B cell (primary cell): ENCODE measurements around the gene KCNS1. TPM values are rescaled to one million over a fixed set of nuclear protein-coding genes. Genes with fewer than 3 reads are reported as not detected.

ENCODE experiments used
- ATAC-seq: fragments of 200-7000 bp; cut with Tn5 transposase; one replicate; pipeline ENCODE4 v1.10.0; 2021; ENCODE audit warnings: low read depth, mild to moderate bottlenecking, moderate number of reproducible peaks, moderate library complexity
- CTCF ChIA-PET: fragments of 350-600 bp; sonication (Branson Sonifier 250); formaldehyde crosslinking; loops from one replicate; lab custom pipeline; 2021; ENCODE audit warnings: antibody characterized with exemption, inconsistent platforms; lab: Charles Lee
- POLR2A ChIA-PET: fragments of 350-600 bp; sonication (Branson Sonifier 250); formaldehyde crosslinking; loops from one replicate; lab custom pipeline; 2021; ENCODE audit warnings: antibody characterized with exemption; lab: Charles Lee
- DNase-seq: peaks from one replicate; pipeline ENCODE4 v3.0.0; 2013
- H2AFZ ChIP-seq: 2 replicates; pipeline ENCODE4 v1.6.1; 2012; ENCODE audit warnings: mild to moderate bottlenecking, low read depth, low read length; ENCODE audit not compliant: insufficient read depth, poor library complexity, severe bottlenecking
- H3K27ac ChIP-seq, 2 donors: 1 replicate in 1 of 2; 2 replicates in 1 of 2; pipeline ENCODE4 v1.5.1; 2012 to 2013; ENCODE audit warnings: low read length in 2 of 2, mild to moderate bottlenecking in 2 of 2, moderate library complexity in 1 of 2
- H3K27me3 ChIP-seq, 4 experiments: fragments of 200-600 bp in 1 of 4; sonication (generic) in 1 of 4; replicated peaks in 1 of 4; 1 replicate in 2 of 4; 2 replicates in 2 of 4; pipeline versions ENCODE4 v1.6.1 to v1.7.0; 2013 to 2016; ENCODE audit warnings: low read length in 3 of 4, mild to moderate bottlenecking in 2 of 4, mixed read lengths in 1 of 4, moderate library complexity in 1 of 4; ENCODE audit not compliant: insufficient read depth in 4 of 4, control insufficient read depth in 3 of 4; ENCODE audit errors: control extremely low read depth in 1 of 4
- H3K36me3 ChIP-seq, 2 experiments: replicated peaks in 1 of 2; 1 replicate in 1 of 2; 2 replicates in 1 of 2; pipeline versions ENCODE4 v1.6.1 to v1.7.1; 2013; ENCODE audit warnings: low read length in 1 of 2; ENCODE audit not compliant: insufficient read depth in 2 of 2, control insufficient read depth in 1 of 2; ENCODE audit errors: control extremely low read depth in 1 of 2, extremely low read depth in 1 of 2
- H3K4me1 ChIP-seq, 2 donors: fragments of 200-600 bp in 1 of 2; sonication (generic) in 1 of 2; 1 replicate in 1 of 2; 2 replicates in 1 of 2; pipeline versions ENCODE4 v1.5.1 to v1.6.1; 2013 to 2017; ENCODE audit warnings: low read length in 2 of 2; ENCODE audit not compliant: control insufficient read depth in 2 of 2, insufficient read depth in 2 of 2
- H3K4me2 ChIP-seq: replicated peaks from 2 replicates; pipeline ENCODE3; 2012; ENCODE audit warnings: mild to moderate bottlenecking, low read depth, low read length; ENCODE audit not compliant: poor library complexity, severe bottlenecking
- H3K4me3 ChIP-seq, 5 experiments: fragments of 200-600 bp in 1 of 5; sonication (generic) in 1 of 5; 1 replicate in 3 of 5; 2 replicates in 2 of 5; pipeline versions ENCODE4 v1.5.1 to v1.7.0; 2011 to 2016; ENCODE audit warnings: low read length in 4 of 5, mild to moderate bottlenecking in 4 of 5, low read depth in 2 of 5, control low read depth in 1 of 5, moderate library complexity in 1 of 5; ENCODE audit not compliant: insufficient read depth in 1 of 5; ENCODE audit errors: control extremely low read depth in 1 of 5, extremely low read depth in 1 of 5
- H3K79me2 ChIP-seq: fragments of 200-600 bp; sonication (generic); one replicate; pipeline ENCODE4 v1.6.0; 2016; ENCODE audit warnings: low read length; ENCODE audit not compliant: control insufficient read depth, insufficient read depth
- H3K9ac ChIP-seq: fragments of 200-600 bp; sonication (generic); 2 replicates; pipeline ENCODE4 v1.6.1; 2017; ENCODE audit warnings: mild to moderate bottlenecking, low read length, moderate library complexity
- H3K9me3 ChIP-seq, 3 donors: one replicate each; pipeline versions ENCODE4 v1.6.1 to v1.7.1; 2013; ENCODE audit warnings: low read length in 2 of 3; ENCODE audit not compliant: control insufficient read depth in 2 of 3, insufficient read depth in 1 of 3; ENCODE audit errors: control extremely low read depth in 1 of 3
- H4K20me1 ChIP-seq: 2 replicates; pipeline ENCODE4 v1.6.0; 2012; ENCODE audit warnings: mild to moderate bottlenecking, low read length; ENCODE audit not compliant: insufficient read depth, control insufficient read depth, poor library complexity, severe bottlenecking
- H3K27ac Mint-ChIP-seq: one replicate; pipeline ENCODE4 v1.8.0; 2021; ENCODE audit warnings: mixed read lengths
- H3K27me3 Mint-ChIP-seq: one replicate; pipeline ENCODE4 v1.8.0; 2021; ENCODE audit warnings: mixed read lengths
- H3K4me1 Mint-ChIP-seq: one replicate; pipeline ENCODE4 v1.8.0; 2021; ENCODE audit warnings: mixed read lengths
- H3K4me3 Mint-ChIP-seq: one replicate; pipeline ENCODE4 v1.8.0; 2021; ENCODE audit warnings: mixed read lengths
- H3K9me3 Mint-ChIP-seq: one replicate; pipeline ENCODE4 v1.8.0; 2022; ENCODE audit warnings: mixed read lengths; ENCODE audit not compliant: insufficient read depth
- CTCF ChIP-seq: fragments of 200-600 bp; IDR thresholded peaks from one replicate; pipeline ENCODE4 v1.8.0; 2022; ENCODE audit warnings: antibody characterized with exemption, mild to moderate bottlenecking
- EZH2 ChIP-seq: IDR thresholded peaks from 2 replicates; pipeline ENCODE4 v1.6.1; 2012; ENCODE audit warnings: borderline replicate concordance, low read depth, mild to moderate bottlenecking, moderate library complexity, low read length; ENCODE audit not compliant: insufficient read depth, poor library complexity, severe bottlenecking
- WGBS: methylation state at CpG from one replicate; pipeline ENCODE4 v1.1.5; 2013; ENCODE audit warnings: missing lambda C conversion rate; ENCODE audit not compliant: insufficient coverage; 5-methylcytosine and 5-hydroxymethylcytosine counted together
- intact Hi-C: fragments of 100-400 bp; cut with micrococcal nuclease; formaldehyde crosslinking; loops from one replicate; pipeline ENCODE4 v1.10.0; 2022
- polyA plus RNA-seq: library from polyadenylated mRNA; depleted of rRNA; stranded (reverse); fragments of >200 nt; gene quantifications from 2 replicates; pipeline ENCODE4 v1.2.3, GENCODE V29; 2012
- total RNA-seq, 2 donors: library from RNA; stranded (reverse); fragments of 120-200 nt in 1 of 2; gene quantifications; 1 replicate in 1 of 2; 2 replicates in 1 of 2; pipeline versions ENCODE4 v1.2.3 to v1.2.4, GENCODE V29; 2013 to 2022

Gene KCNS1
- total and polyA plus RNA-seq, 2 donors (not counting 1 experiment from before 2014, with no cell fraction given), result 0.04 TPM; not detected in 1

DNA sequence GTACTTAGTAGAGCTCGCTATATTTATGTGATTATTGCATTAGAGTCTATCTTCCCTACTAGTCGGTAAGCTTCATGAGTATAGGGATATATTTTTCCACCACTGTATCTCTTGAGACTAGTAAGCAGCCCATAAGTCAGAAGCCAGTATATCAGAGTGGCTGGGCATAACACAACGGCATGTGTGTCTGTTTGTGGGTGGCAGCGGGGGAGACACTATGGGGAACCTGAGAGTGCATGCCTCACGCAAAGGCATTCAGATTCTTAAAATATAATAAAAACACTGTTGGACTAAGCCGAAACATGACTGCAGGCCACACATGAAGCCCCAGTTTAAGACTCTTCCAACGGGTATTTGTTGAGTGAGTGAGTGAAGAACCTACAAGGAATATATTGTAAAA, 8.0 kb downstream of the KCNS1 start:
- peaks cover 9% of the 10 kb centered on the region for H3K4me1 Mint-ChIP-seq

More for the DNA sequence above, 8.0 kb downstream of the KCNS1 start:
- no peak overlapping the region for H3K27ac Mint-ChIP-seq
- Histone ChIP-seq H3K9me3 (peaks cover 0 to under 1% (median 0%) of the 10 kb centered on the region in 3 donors), H3K4me3 (no peak overlapping the region), H3K4me2 (no peak overlapping the region), H3K27me3 (peaks cover 0 to 16% (median 5%) of the 10 kb centered on the region in 4 experiments), H3K79me2 (no peaks in the 10 kb centered on the region), H3K36me3 (peaks cover 0 to 1% of the 10 kb centered on the region in 2 experiments), H3K4me1 (peaks cover 7 to 14% of the 10 kb centered on the region in 2 donors), H4K20me1 (no peaks in the 10 kb centered on the region), H3K9ac (no peak overlapping the region), H3K27ac (no peak overlapping the region), H2AFZ (no peak overlapping the region)
- intact Hi-C loops, result no loop called here
- no peak overlapping the region for H3K4me3 Mint-ChIP-seq
- H3K9me3 Mint-ChIP-seq, result no peaks in the 10 kb centered on the region
- POLR2A ChIA-PET, result no interaction called here
- TF ChIP-seq CTCF, result no peak
- TF ChIP-seq EZH2, result no peak
- DNase-seq, result no peak
- WGBS, result no CpG with 5 or more reads among the region's 7 CpGs
- peaks cover 11% of the 10 kb centered on the region for H3K27me3 Mint-ChIP-seq
- CTCF ChIA-PET, result interaction anchor here (1.1 to 7.5 kb wide), 4 partner anchors 14 to 49 kb away, joined by 3 to 134 read pairs (median 4); no protein-coding TSS in a partner anchor
- ATAC-seq, result no peak
